OCI-LY3 (cell line): Measurements from ENCODE around the gene EPN3.

Experiments used
- CTCF ChIP-seq: fragments of 200-600, 300-600 bp; sonication (generic); IDR thresholded peaks from 2 replicates; pipeline ENCODE4 v1.5.1; 2014; ENCODE audit warnings: antibody characterized with exemption, low read length, low read depth
- EZH2phosphoT487 ChIP-seq: fragments of 200-600 bp; shearing (Covaris generic); IDR thresholded peaks from 2 replicates; pipeline ENCODE4 v1.6.1; 2018; ENCODE audit warnings: antibody characterized with exemption, mixed run types, low read depth

- TF ChIP-seq CTCF (no peak), EZH2phosphoT487 (no peak)
These were observed 54.1 kb downstream of the EPN3 start for GRCh38 chr17:50586421-50587247.
